NOMO-1 (cell line): Measurements from ENCODE around the gene DUSP8.

Source experiments
- DNase-seq, 2 experiments: peaks; one replicate each; lab custom pipeline; 2025; ENCODE audit not compliant: unreplicated experiment in 2 of 2; lab: John Stamatoyannopoulos, UW

Gene DUSP8

DNA sequence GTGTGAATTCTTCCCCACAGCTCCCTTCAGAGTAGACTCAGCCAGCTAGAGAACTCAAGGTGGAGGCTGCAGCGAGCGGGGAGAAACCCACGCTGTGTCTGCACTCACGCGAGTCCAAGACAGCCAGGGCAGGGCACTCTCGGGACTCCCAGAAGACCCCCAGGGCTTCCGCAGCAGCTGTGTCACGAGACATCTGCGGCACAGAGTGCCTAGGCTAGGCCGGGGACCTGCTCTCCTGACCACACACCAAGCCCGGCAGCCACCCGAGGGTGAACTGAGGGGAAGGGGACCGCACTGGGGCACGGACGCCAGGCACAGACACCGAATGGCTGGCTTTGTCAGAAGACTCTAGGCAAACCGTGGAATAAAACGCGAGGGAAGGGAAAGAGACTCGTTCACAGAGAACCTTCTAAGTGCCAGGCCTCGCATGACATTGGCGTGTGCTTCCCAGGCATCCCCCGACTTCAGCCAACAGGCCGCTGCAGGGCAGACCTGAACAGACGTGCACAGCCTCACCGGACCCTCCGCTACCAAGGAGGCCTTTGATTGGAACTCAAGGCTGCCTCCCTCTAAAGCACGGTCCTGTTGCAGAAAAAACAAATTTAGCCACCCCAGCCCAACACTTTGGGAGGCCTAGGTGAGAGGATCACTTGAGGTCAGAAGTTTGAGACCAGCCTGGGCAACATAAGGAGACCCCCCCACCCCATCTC is 67.3 kb downstream of the DUSP8 start:
- no peak for DNase-seq

- no peak for DNase-seq
Observed at GRCh38 chr11:1504138-1504537, 67.9 kb downstream of the DUSP8 start.
